ENCODE data around the gene TMIGD3.
A peak's percentile ranks its signal among the peaks of the same experiment; 100 is the strongest.
"Not testable (repeated sequence)": the region's sequence is repeated elsewhere in the genome, so short reads cannot be mapped to it uniquely, and the experiment has no call there.

The TMIGD3 gene

DNA sequence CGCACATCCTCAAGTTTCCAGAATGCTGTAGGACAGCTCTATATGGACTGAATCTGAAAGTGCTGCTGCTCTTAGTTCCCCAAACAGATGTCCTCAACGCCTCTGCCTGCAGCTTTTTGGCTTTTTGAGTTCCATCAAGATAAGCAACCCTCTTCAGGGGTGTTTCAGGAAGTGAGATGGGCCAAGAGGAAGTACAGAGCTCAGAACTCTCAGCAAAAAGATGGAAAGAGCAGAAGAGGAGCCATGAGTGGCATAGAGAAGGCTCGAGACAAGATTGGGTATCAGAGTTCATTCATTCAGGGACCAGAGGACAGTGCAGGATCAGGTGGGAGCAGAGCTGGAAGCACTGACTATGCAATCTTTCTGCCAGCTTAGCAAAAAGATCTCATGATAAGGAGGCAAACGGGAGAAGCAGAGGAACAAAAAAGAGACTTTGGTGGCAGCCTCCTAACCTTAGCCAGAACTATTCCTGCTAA lies at the start of gene TMIGD3, which contains the start of gene ADORA3:
TSS of gene TMIGD3 (minus strand) at position 49 of the 476 bp plus-strand sequence. CDS start 279 bp downstream, outside the sequence.
TSS of gene ADORA3 (minus strand) at position 49 of the 476 bp plus-strand sequence. CDS start 279 bp downstream, outside the sequence.
- no peak for DNase-seq (ENCODE audit: low read depth in 2 of 2)

DNA sequence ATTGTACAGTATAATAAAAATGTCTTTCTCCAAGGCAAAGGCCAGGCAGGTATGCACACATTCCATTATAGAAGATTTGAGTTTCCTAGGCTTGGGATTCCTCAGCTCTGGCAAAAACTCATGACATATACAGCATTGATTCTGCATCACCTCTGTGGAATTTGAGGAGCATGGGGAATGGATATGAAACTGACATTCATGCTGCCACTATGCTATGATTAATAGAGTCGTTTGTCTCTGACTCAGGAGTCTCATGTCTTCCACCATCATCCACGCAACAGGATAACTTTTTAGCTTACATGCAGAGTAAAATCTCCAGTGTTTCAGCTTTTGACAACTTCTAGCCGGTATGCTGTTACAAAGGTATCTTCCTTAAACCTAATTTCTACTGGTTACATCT lies 49.8 kb upstream of the TMIGD3 start:
- DNase-seq (ENCODE audit: low read depth in 2 of 2), result no peak

DNA sequence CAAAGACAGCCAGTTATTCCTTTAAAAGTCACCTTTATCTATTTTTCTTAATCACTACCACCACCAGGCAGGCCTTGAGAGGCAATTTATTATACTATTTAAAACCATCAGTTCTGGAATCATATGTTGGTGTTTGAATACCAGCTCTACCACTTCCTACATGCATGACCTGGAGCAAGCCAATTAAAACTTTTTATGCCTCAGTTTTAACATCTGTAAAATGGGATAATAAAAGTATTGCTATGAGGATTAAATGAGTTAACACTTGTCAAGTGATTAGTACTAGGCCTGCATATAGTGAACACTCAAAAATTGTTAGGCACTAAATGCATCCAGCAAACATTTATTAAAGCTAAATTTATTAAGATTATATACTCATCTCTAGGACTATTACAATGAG lies 49.2 kb upstream of the TMIGD3 start:
- no peak for DNase-seq (ENCODE audit: low read depth in 2 of 2)

DNA sequence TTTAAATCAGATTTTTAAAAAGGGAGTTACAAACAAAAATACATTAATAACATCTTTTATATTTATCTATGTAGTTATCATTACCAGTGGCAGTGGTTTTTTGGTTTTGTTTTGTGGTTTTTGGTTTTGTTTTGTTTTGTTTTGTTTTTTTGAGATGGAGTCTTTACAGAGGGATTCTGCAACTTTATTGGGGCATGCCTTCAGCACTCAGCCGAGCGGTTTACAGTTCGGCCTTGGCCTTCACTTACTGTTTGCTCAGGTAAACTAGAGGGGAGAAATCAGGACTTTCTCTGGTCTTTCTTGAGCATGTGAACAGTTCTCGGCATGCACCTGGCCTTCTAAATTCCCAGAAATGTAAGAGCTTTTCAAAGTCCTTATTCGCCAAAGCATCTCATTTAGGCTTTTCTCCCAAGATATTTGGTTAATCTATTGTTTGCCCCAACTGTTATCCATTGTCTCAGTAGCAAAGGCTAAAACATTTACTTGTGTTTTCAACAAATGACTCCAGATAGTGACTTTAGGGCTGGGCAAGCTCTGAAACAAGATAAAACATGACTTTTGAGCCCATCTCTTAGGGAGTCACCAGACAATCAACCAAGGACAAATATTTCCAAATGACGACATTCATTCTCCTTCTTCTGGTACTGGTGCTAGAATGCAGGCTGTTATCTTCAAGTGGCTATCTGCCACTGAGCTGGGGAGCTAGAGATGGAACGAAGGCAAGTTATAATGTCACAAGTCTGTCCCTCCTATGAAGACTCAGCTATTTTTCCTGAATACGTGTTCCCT lies 48.4 kb upstream of the TMIGD3 start:
- DNase-seq (ENCODE audit: low read depth in 2 of 2), result no peak

DNA sequence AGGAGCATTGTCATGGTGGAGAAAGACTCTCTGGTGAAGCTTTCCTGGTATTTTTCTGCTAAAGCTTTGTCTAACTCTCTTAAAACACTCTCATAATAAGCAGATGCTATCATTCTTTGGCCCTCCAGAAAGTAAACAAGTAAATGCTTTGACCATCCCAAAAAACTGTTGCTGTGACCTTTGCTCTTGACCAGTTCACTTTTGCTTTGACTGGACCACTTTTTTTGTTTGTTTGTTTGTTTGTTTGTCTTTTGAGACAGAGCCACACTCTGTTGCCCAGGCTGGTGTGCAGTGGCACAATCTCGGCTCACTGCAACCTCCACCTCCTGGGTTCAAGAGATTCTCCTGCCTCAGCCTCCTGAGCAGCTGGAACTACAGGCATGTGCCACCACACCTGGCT lies 44.4 kb upstream of the TMIGD3 start:
- not testable (repeated sequence) for DNase-seq (ENCODE audit: low read depth in 2 of 2)

DNA sequence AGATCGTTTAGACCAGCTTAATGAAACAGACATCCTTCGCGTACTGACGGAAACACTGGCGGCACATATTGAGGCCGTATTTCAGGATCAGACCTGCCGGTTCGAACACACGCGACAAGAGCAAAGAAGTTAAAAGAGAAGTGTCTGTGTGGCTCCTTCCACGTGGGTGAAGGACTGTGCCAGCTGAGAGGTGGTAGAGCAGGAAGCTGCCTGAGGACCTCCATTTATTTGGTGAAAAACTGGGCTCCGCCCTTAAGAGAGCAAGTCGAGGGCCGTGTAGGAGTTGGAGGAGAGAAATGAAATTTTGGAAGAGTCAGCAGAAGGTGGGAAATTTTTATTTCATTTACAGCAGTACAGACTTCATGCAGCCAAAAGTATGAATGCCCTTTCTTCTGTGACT lies 38.8 kb upstream of the TMIGD3 start:
- DNase-seq (ENCODE audit: low read depth in 2 of 2), result no peak

DNA sequence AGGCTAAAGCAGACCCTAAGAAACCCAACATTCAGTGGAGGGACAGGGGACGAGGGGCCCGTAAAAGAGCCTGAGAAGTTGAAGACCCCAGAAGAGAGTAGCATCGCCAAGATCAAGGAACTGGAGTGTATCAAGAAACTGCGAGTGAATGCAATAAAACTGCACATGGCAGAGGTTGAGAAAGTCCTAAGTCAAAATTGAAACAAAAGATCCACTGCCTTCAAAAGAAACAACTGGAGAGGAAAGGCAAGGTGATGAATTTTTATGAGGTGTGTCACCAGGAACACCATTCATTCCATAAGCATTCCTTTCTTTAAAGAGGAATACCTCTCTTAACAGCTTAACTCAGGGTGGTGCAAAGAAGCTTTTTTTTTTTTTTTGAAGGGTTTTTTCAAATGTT lies 38.3 kb upstream of the TMIGD3 start:
- no peak for DNase-seq (ENCODE audit: low read depth in 2 of 2)

DNA sequence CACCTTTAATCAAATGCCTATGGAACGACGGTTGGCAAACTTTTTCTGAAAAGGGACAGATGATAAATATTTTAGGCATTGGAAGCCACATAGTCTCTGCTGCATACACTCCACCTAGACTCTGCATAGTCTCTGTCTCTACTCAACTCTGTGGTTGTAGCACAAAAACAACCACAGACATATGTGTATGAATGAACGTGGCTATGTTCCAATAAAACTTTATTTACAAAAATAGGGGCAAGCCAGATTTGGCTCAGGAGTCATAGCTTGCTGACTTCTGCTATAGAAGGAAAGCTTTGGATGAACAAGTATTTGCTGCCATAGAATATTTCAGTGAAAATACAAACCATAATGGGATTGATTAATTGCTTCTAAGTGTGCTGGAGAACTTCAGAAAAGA lies 37.5 kb upstream of the TMIGD3 start:
- DNase-seq (ENCODE audit: low read depth in 2 of 2), result no peak

DNA sequence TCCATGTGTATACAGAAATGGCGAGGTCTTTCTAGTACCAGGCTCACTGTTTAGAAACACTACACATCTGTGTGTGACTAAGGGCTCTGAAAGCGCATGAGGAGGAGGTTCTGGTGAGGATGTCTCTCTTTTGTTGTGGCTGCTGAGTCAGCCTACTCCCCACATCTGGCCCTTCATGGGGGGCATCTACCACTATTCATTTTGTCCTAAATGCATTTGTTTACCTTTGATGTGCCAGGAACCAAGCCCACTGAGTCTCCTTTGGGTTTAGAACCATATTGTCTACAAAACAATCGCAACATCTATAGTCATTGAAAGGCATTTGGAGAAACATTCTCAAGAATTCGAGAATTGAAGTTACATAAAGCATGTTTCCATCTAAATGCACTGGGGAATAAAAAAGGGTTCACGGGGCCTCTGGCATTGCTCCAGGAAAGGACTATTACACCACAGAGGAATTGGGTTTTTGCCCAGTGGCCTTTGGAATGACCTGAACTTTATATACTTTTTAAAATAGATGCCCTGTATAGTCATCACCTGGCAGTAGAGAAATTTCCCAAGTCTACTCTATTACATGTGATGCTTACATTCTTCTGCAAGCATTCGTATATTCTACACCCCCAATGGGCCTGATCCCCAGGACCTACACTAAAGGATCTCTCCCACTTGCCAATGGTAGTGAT lies 35.1 kb upstream of the TMIGD3 start:
- DNase-seq (ENCODE audit: low read depth in 2 of 2), result no peak

DNA sequence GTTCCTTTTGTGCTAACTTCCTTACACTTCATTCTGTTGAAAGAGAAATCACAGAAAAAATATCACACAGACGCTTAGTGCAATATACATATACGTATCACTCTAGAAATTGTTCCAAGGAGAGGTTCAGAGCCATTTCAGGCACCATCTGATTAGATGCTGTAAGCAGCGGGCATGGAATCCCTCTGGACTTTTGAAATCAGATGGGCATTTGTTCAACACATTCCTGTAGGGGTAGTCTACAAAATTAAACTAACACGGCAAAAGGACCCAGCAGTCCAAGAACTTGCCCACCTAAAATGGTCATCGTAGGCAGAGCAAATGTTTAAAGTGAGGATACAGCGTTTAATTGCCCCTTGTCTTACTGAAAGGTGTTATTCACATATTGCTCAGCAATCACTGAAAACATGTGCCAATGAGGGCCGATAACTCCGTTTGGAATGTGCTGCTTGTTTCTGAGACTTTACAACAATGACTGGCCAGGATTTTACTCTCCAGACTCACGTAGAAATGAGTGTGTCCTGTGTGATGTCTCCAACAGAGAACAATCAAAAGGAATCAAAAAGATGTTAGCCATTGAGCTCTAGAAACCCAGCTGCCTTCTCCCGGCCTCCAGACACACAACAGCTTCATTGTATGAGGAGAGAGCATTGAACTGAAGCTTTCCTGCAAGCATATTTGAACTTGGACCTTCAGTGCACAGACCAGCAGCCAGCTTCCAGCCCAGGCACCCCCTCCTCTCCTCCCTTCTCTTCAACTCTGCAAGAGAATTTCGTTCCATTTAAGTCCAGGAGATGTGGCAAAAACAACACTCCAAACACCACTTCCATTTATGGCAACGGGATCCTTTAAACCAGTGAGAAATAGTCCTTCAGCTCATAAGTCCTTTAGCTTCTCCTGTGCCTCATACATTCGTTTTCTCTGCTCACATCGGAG lies 32.1 kb upstream of the TMIGD3 start:
- no peak for DNase-seq (ENCODE audit: low read depth in 2 of 2)

DNA sequence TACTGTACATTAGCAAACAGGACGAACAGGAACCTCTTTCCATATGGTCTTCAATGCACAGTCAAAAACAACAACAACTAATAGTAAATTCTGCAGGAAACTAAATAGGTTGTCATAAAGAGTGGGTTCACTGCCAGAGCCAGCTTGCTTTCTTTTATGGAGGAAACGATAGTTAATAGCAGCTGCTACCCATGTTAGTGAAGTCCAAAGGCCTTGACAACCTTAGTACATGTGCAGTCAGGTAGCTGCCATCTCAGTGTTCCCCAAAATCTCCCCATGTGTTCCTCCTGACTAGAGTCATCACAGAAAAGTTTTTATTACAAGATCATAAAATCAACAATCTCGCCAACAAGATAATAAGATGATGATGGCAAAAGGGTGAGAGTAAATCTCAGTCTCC lies 16.6 kb upstream of the TMIGD3 start:
- no peak for DNase-seq (ENCODE audit: low read depth in 2 of 2)

DNA sequence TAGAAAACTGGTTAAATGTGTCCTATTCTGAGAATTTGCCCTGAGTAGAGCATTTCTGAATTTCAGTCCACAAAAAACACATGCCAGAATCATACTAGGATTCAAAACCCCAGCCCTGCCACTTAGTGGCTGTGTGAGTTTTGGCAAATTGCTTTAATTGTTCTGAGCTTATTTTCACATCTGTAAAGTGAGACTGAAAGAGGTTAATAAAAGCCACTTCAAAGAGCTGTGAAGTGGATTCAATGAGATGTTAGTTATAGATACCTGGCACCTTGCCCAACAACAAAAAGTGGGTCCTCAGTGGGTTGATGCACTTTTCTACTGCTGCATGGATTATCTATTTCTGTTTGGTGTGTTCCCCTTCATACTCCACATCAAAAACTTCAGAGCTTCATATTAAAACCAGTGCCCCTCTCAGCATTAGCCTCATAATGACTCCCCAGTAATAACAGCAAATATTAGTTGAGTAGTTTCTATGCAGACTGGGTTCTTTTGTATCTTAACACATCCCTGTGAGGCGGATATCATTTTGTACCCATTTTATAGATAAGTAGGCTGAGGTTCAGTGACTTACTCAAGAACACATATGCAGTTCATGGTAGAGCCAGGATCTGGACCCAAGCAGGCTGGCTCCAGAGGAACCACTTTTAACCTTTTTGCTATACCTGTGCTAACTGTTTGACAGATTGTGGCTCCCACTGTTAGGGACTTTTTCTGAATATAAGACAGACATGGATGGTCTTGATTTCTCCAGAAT lies 14.2 kb upstream of the TMIGD3 start:
- peak in 1 of 2 donors; percentile 28 for DNase-seq (ENCODE audit: low read depth in 2 of 2)

DNA sequence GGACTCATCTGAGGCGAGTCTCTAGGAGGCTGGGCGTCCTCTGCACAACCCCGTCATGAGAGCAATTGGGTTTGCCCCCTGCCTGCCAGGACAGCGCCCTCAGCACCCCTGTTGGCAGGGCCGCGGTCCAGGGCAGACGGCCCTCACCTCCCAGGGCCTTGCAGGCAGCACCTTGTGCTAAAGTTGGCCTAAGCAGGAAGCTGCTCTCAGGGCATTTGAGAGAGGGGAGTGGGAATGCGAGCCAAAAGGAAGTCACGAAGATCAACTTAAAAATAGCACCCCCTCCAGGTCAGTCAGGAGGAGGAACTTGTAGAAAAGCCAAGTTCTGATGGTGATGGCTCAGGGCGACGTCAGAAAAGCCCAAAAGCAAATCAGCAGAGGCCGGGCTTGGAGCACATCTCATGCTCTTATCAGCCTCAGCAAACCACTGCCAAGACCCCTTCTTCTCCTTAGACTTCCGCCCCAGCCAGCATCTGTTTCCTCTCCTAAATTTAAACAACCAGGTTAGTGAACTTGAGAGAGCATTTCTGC lies 12.6 kb upstream of the TMIGD3 start:
- no peak for DNase-seq (ENCODE audit: low read depth in 2 of 2)

DNA sequence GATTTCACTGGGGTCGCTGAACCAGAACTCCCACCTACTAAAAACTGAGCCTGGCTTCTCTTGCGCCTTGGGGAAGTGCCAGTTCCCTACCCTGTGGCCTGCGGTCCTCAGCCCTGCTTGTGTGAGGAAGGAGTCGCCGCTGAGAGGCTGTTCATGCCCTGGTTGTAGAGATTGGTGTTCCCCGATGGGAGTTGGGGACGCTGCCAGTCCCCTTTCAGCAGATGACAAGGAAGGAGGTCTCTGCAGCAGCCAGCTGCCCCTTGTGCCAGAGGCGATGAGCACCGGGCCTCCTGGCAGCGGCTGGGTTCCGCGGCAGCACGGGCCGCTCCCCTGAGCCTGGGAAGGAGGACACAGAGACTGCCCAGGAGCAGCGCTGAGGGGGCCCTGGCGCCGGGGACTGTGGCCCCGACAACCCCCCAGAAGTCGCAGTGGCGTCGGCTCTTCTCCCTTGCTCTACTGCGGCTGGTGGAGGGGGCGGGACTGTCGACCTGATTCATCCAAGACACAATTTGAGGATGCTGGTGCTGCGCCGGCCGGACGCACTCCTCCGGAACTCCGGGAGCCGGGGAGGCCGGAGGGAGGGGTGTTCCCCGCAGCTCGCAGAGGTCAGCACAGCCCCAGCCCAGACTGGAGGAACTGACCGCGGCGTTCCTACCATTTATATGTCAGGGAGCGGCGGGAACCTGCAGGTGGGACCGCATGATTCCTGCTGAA lies 12.0 kb upstream of the TMIGD3 start:
- peak in 1 of 2 donors; percentile 31 for DNase-seq (ENCODE audit: low read depth in 2 of 2)

DNA sequence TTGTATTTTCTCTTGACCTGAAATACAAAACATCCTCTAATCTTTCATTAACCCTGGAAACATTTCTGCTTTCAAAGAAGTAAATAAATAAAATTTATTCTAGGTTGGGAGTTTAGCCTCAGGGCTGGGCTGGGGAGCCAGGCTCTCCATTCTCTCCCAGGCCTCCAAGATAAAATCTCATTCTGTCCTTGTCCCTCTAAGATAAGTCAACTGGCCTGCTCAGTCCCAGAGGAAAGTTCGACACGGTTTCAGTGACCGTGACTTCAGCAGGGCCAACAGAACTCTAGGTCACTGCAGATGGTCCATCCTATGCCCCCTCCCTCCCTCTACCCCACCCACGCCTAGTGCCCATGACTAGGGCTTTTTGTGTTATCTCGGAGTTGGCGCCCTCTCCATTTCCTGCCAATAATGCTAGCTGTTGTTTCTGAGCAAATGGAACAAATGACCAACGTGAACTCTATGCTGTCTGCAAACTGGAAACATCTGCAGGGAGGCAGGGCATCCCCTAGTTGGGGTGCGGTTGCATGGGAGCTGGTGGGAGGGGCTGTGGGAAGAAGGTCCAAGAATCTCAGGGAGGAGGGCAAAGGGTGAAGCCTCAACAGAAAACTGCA lies 10.1 kb upstream of the TMIGD3 start:
- DNase-seq (ENCODE audit: low read depth in 2 of 2), result no peak

DNA sequence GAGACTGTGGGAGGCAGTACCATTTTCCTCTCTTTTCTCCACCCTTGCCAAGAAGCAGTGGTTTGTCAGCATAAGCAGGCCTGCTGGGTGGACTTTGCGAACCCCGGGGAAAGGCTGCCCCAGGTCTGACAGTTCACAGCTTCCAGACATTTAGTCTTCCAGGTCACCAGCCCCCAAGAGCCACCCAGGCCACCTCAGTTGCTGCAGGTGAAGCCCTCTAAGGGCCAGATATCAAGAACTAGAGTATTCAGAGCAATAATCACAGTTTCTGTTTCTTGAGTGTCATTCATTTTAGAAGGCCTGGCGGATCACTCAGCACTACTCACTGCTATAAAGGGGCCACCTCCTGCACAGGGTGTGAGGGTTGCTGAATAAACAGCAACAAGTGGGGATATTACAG lies 9.5 kb upstream of the TMIGD3 start:
- DNase-seq (ENCODE audit: low read depth in 2 of 2), result no peak

DNA sequence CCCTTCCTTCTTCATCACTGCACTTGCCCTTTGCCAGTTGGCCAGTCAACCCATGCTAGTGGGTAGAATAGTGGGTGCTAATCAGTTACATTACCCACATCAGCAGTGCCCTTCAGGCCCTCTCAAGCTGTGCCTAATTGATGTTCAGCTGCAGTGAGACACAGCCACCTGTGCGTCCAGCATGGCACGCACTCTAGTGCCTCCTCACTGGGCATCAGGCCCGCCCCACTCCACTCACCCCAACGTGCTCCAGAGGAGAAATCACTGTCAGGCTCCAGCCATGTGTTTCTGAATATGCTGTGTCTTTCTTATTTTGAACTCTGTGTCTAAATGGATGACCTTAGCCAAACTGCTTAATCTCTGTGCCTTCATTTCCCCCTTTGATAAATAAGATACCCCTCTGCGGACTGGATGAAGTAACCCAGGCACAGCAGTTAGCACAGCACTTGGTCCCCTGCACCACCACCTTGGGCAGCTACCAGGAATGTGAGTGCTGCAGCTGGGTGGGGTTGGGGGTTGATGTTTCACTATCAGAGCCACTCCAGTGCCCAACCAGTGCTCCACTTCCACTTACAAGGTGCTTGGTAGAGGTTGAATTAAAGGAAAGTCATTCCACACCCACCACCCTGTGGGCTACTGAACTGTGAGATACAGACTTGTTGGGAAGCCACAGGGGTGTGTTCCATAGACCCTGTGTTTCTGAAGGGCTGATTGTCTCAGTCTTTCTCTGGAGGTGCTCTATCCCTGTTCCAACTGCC lies 8.9 kb upstream of the TMIGD3 start:
- DNase-seq (ENCODE audit: low read depth in 2 of 2), result no peak

DNA sequence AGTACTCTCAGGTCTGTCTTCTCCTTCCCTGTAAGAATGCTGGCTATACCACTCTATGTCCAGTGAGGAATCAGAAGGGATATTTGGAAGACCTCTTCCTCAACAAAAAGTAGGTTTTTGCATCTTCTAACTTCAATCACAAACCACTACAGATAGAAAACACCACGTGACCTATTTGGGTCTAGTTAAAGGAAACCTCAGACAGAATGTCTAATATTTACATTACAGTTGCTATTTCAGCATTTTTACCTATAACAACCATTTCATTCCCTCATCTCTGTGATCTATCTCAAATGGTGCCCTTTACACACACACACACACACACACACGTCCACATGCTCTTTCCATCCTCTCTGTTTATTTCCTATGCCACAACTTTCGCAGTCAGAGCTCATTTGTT lies 7.9 kb upstream of the TMIGD3 start:
- DNase-seq (ENCODE audit: low read depth in 2 of 2), result no peak

DNA sequence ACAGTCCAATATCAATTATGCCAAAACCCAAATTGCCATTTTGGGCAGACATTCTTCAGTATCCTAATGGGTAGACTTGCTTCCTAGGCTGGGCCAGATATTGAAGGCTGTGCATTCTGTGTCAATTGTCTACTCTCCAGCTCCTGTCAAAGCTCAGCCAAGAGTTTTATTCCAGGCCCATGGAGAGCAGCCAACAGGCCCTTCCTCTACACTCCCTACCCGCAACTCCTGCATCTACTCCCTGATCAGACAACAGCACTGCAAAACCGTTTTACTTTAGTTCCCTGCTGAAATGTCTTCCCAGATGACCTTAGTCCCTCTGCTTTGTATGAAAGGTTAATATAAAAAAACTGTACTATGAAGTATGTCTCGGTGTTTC lies 6.6 kb upstream of the TMIGD3 start:
- no peak for DNase-seq (ENCODE audit: low read depth in 2 of 2)

Data from stimulated activated CD4-positive, alpha-beta T cell treated with anti-CD3 and anti-CD28 coated beads, Interleukin-4, amount 100 ng/mL, for 48 hours (primary cell).